ENCODE data around the gene GMDS.

The GMDS gene

GRCh38 chr6:1987640-1988039 is 257.8 kb downstream of the GMDS start:
- no peak for DNase-seq (ENCODE audit: low spot score)

- no peak for DNase-seq (ENCODE audit: low spot score)
Measured at GRCh38 chr6:1986454-1987243, 258.8 kb downstream of the GMDS start.

GRCh38 chr6:1984346-1984994 is 260.9 kb downstream of the GMDS start:
- no peak for DNase-seq (ENCODE audit: low spot score)

GRCh38 chr6:1983850-1984249 is 261.6 kb downstream of the GMDS start:
- no peak for DNase-seq (ENCODE audit: low spot score)

- DNase-seq (ENCODE audit: low spot score), result no peak
Measured at GRCh38 chr6:1972962-1973361, 272.4 kb downstream of the GMDS start.

GRCh38 chr6:1971612-1972011 is 273.8 kb downstream of the GMDS start:
- no peak for DNase-seq (ENCODE audit: low spot score)

GRCh38 chr6:1970151-1970561 is 275.2 kb downstream of the GMDS start:
- no peak for DNase-seq (ENCODE audit: low spot score)

- DNase-seq (ENCODE audit: low spot score), result no peak
Measured at GRCh38 chr6:1966713-1967112, 278.7 kb downstream of the GMDS start.

- no peak for DNase-seq (ENCODE audit: low spot score)
Measured at GRCh38 chr6:1965596-1966224, 279.7 kb downstream of the GMDS start.

- DNase-seq (ENCODE audit: low spot score), result no peak
Measured at GRCh38 chr6:1963596-1963995, 281.8 kb downstream of the GMDS start.

GRCh38 chr6:1962201-1962600 is 283.2 kb downstream of the GMDS start:
- DNase-seq (ENCODE audit: low spot score), result no peak

GRCh38 chr6:1960486-1961142 is 284.8 kb downstream of the GMDS start:
- no peak for DNase-seq (ENCODE audit: low spot score)

- DNase-seq (ENCODE audit: low spot score), result no peak
Measured at GRCh38 chr6:1958257-1958656, 287.1 kb downstream of the GMDS start.

GRCh38 chr6:1957746-1958145 is 287.7 kb downstream of the GMDS start:
- DNase-seq (ENCODE audit: low spot score), result no peak

GRCh38 chr6:1952740-1953360 is 292.6 kb downstream of the GMDS start:
- DNase-seq (ENCODE audit: low spot score), result no peak

- no peak for DNase-seq (ENCODE audit: low spot score)
Measured at GRCh38 chr6:1950631-1951030, 294.8 kb downstream of the GMDS start.

GRCh38 chr6:1949538-1949937 is 295.9 kb downstream of the GMDS start:
- DNase-seq (ENCODE audit: low spot score), result no peak

- DNase-seq (ENCODE audit: low spot score), result no peak
Measured at GRCh38 chr6:1947922-1948321, 297.5 kb downstream of the GMDS start.

GRCh38 chr6:1946583-1946982 is 298.8 kb downstream of the GMDS start:
- no peak for DNase-seq (ENCODE audit: low spot score)

- DNase-seq (ENCODE audit: low spot score), result no peak
Measured at GRCh38 chr6:1945235-1945832, 300.1 kb downstream of the GMDS start.

- DNase-seq (ENCODE audit: low spot score), result no peak
Measured at GRCh38 chr6:1942834-1943233, 302.6 kb downstream of the GMDS start.

GRCh38 chr6:1941534-1941933 is 303.9 kb downstream of the GMDS start:
- DNase-seq (ENCODE audit: low spot score), result no peak
